SK-N-SH (cell line): Measurements from ENCODE around the gene ARPC2. TPM values are rescaled to one million over a fixed set of nuclear protein-coding genes. Genes with fewer than 3 reads are reported as not detected.

ENCODE experiments used
- CTCF ChIA-PET: fragments of 300-600, 350-600 bp; formaldehyde crosslinking; extraction: SDS; loops from one replicate; lab custom pipeline; 2021; lab: Yijun Ruan, JAX
- POLR2A ChIA-PET: fragments of 350-600 bp; sonication (Branson Sonifier 250); formaldehyde crosslinking; extraction: SDS; loops from one replicate; lab custom pipeline; 2020; ENCODE audit warnings: antibody characterized with exemption, inconsistent platforms; lab: Yijun Ruan, JAX
- DNase-seq: peaks from one replicate; pipeline ENCODE4 v3.0.0; 2012
- H2AFZ ChIP-seq: fragments of 200-600 bp; sonication (generic); 2 replicates; pipeline ENCODE4 v1.8.1; 2016; ENCODE audit warnings: antibody characterized with exemption, mild to moderate bottlenecking, low read depth
- H3F3A ChIP-seq: fragments of 200-600 bp; sonication (generic); replicated peaks from 2 replicates; pipeline ENCODE3; 2016; ENCODE audit warnings: antibody characterized with exemption, mild to moderate bottlenecking; ENCODE audit not compliant: insufficient read depth
- H3K27ac ChIP-seq, 2 experiments: fragments of 200-500 bp in 1 of 2; fragments of 200-600 bp in 1 of 2; sonication (Bioruptor generic) in 1 of 2; sonication (generic), shearing (Covaris generic) in 1 of 2; 2 replicates each; pipeline versions ENCODE4 v1.5.1 to v1.6.1; 2014 to 2016; ENCODE audit warnings: low read depth in 2 of 2, inconsistent platforms in 1 of 2, low read length in 1 of 2, mild to moderate bottlenecking in 1 of 2, mixed read lengths in 1 of 2
- H3K27me3 ChIP-seq: fragments of 200-600 bp; sonication (generic), shearing (Covaris generic); 2 replicates; pipeline ENCODE4 v1.6.1; 2016; ENCODE audit warnings: mixed run types; ENCODE audit not compliant: insufficient read depth
- H3K36me3 ChIP-seq, 2 experiments: fragments of 200-500 bp in 1 of 2; fragments of 200-600 bp in 1 of 2; sonication (Bioruptor generic) in 1 of 2; sonication (generic) in 1 of 2; replicated peaks in 1 of 2; 2 replicates each; pipeline versions ENCODE3 to v1.5.1; 2014 to 2016; ENCODE audit warnings: low read length in 1 of 2, mild to moderate bottlenecking in 1 of 2; ENCODE audit not compliant: insufficient read depth in 2 of 2, control insufficient read depth in 1 of 2
- H3K4me1 ChIP-seq, 2 experiments: fragments of 200-500 bp in 1 of 2; fragments of 200-600 bp in 1 of 2; sonication (Bioruptor generic) in 1 of 2; sonication (generic), shearing (Covaris generic) in 1 of 2; 2 replicates each; pipeline versions ENCODE4 v1.5.1 to v1.6.1; 2014 to 2016; ENCODE audit warnings: low read depth in 1 of 2, low read length in 1 of 2, mixed run types in 1 of 2; ENCODE audit not compliant: insufficient read depth in 2 of 2, control insufficient read depth in 1 of 2
- H3K4me2 ChIP-seq: fragments of 200-600 bp; sonication (generic), shearing (Covaris generic); 2 replicates; pipeline ENCODE4 v1.6.1; 2017; ENCODE audit warnings: mixed run types
- H3K4me3 ChIP-seq, 2 experiments: fragments of 200-500 bp in 1 of 2; fragments of 200-600 bp in 1 of 2; sonication (Bioruptor generic) in 1 of 2; sonication (generic), shearing (Covaris generic) in 1 of 2; 2 replicates each; pipeline versions ENCODE4 v1.5.1 to v1.8.1; 2014 to 2016; ENCODE audit warnings: low read depth in 2 of 2, inconsistent platforms in 1 of 2, low read length in 1 of 2, mild to moderate bottlenecking in 1 of 2, mixed read lengths in 1 of 2, moderate library complexity in 1 of 2
- H3K79me2 ChIP-seq: fragments of 200-600 bp; sonication (generic); 2 replicates; pipeline ENCODE4 v1.8.1; 2017; ENCODE audit warnings: mild to moderate bottlenecking; ENCODE audit not compliant: insufficient read depth
- H3K9ac ChIP-seq: fragments of 200-600 bp; sonication (generic); 2 replicates; pipeline ENCODE4 v1.6.1; 2017; ENCODE audit warnings: mixed run types
- H3K9me2 ChIP-seq: fragments of 200-600 bp; sonication (generic); 2 replicates; pipeline ENCODE4 v1.6.1; 2017; ENCODE audit warnings: mixed run types
- H3K9me3 ChIP-seq: fragments of 200-600 bp; sonication (generic); 2 replicates; pipeline ENCODE4 v1.6.1; 2017; ENCODE audit warnings: mixed run types, mild to moderate bottlenecking, moderate library complexity
- H4K20me1 ChIP-seq: fragments of 200-600 bp; sonication (generic); 2 replicates; pipeline ENCODE4 v1.6.1; 2017; ENCODE audit warnings: mild to moderate bottlenecking, mixed run types; ENCODE audit not compliant: insufficient read depth
- CHD2 ChIP-seq: fragments of 150-350 bp; IDR thresholded peaks from 2 replicates; pipeline ENCODE4 v1.6.1; 2018; ENCODE audit warnings: low read length; ENCODE audit not compliant: partially characterized antibody
- CTCF ChIP-seq: fragments of 200-600 bp; sonication (generic); IDR thresholded peaks from 2 replicates; pipeline ENCODE4 v1.6.1; 2017; ENCODE audit warnings: antibody characterized with exemption, mild to moderate bottlenecking, moderate library complexity
- ELF1 ChIP-seq: IDR thresholded peaks from 2 replicates; pipeline ENCODE4 v1.4.0; 2012
- EP300 ChIP-seq, 2 experiments: IDR thresholded peaks; 2 replicates each; pipeline versions ENCODE4 v1.4.0 to v1.6.1; 2012; ENCODE audit warnings: borderline replicate concordance in 1 of 2, low read depth in 1 of 2, low read length in 1 of 2
- EZH2phosphoT487 ChIP-seq: fragments of 200-600 bp; sonication (generic); IDR thresholded peaks from 2 replicates; pipeline ENCODE4 v1.6.1; 2017; ENCODE audit warnings: low read depth, mixed run types, mild to moderate bottlenecking, antibody characterized with exemption, moderate library complexity, borderline replicate concordance
- FOSL2 ChIP-seq: IDR thresholded peaks from 2 replicates; pipeline ENCODE4 v1.4.0; 2012; ENCODE audit warnings: low read depth, mild to moderate bottlenecking, moderate library complexity, borderline replicate concordance
- FOXJ3 ChIP-seq: sonication (generic); formaldehyde crosslinking; IDR thresholded peaks from 2 replicates; pipeline ENCODE4 v1.5.1; 2020; ENCODE audit warnings: mild to moderate bottlenecking, missing genetic modification reagents
- JUND ChIP-seq: IDR thresholded peaks from 2 replicates; pipeline ENCODE4 v1.4.0; 2012
- MAX ChIP-seq: IDR thresholded peaks from 2 replicates; pipeline ENCODE4 v1.4.0; 2012; ENCODE audit warnings: low read depth
- MXI1 ChIP-seq: IDR thresholded peaks from 2 replicates; pipeline ENCODE4 v1.6.1; 2012; ENCODE audit warnings: mild to moderate bottlenecking, low read depth, low read length, improper control_type of control experiment
- NRF1 ChIP-seq: IDR thresholded peaks from 2 replicates; pipeline ENCODE4 v1.6.1; 2012; ENCODE audit warnings: low read depth, mild to moderate bottlenecking, low read length
- PBX3 ChIP-seq: IDR thresholded peaks from 2 replicates; pipeline ENCODE4; 2012
- POLR2AphosphoS5 ChIP-seq: IDR thresholded peaks from 2 replicates; pipeline ENCODE4 v1.6.1; 2012; ENCODE audit warnings: low read depth, low read length
- RCOR1 ChIP-seq: fragments of 150-350 bp; IDR thresholded peaks from 2 replicates; pipeline ENCODE4 v1.6.1; 2017; ENCODE audit warnings: antibody characterized with exemption, low read length
- RFX5 ChIP-seq: IDR thresholded peaks from 2 replicates; pipeline ENCODE4 v1.6.1; 2012; ENCODE audit warnings: mild to moderate bottlenecking, improper control_type of control experiment, low read length
- SIN3A ChIP-seq: IDR thresholded peaks from 2 replicates; pipeline ENCODE4 v1.6.1; 2012; ENCODE audit warnings: low read depth, mild to moderate bottlenecking, low read length, moderate library complexity, borderline replicate concordance
- TAF1 ChIP-seq: IDR thresholded peaks from 2 replicates; pipeline ENCODE4 v1.6.1; 2012; ENCODE audit warnings: low read depth, mild to moderate bottlenecking, low read length, moderate library complexity, borderline replicate concordance
- USF2 ChIP-seq: fragments of 150-350 bp; IDR thresholded peaks from 2 replicates; pipeline ENCODE4 v1.6.1; 2017; ENCODE audit warnings: antibody characterized with exemption, low read length, low read depth, borderline replicate concordance
- YY1 ChIP-seq: IDR thresholded peaks from 2 replicates; pipeline ENCODE4 v1.4.0; 2012; ENCODE audit warnings: low read depth, mild to moderate bottlenecking
- ZBTB33 ChIP-seq: IDR thresholded peaks from 2 replicates; pipeline ENCODE4 v1.4.0; 2012; ENCODE audit warnings: low read depth, borderline replicate concordance
- WGBS: methylation state at CpG from one replicate; pipeline ENCODE4 v1.1.6; 2017; ENCODE audit warnings: low lambda C conversion rate; 5-methylcytosine and 5-hydroxymethylcytosine counted together
- polyA plus RNA-seq, 3 experiments: library from polyadenylated mRNA; depleted of rRNA; stranded (reverse); fragments of >200 nt; gene quantifications; 2 replicates each; pipeline ENCODE4 v1.2.3, GENCODE V29; 2012

The ARPC2 gene
- polyA plus RNA-seq, 1 of the 3 experiments (the other 2 are of a cell fraction): 319 TPM

GRCh38 chr2:218293715-218294429 is 76.9 kb downstream of the ARPC2 start:
- H4K20me1 ChIP-seq: no peaks in the 10 kb centered on the region
- POLR2A ChIA-PET: no interaction called here
- H3K27ac ChIP-seq: no peak overlapping the region

More at GRCh38 chr2:218293715-218294429, 76.9 kb downstream of the ARPC2 start:
- Histone ChIP-seq H3K36me3 (no peaks in the 10 kb centered on the region), H3K4me2 (no peak overlapping the region), H3K79me2 (no peaks in the 10 kb centered on the region), H3K9me3 (no peaks in the 10 kb centered on the region), H2AFZ (no peak overlapping the region), H3K9ac (no peak overlapping the region), H3K4me1 (peaks cover 0 to 5% of the 10 kb centered on the region in 2 experiments; a peak in 1 of 4 replicates), H3F3A (no peaks in the 10 kb centered on the region), H3K4me3 (no peak overlapping the region), H3K9me2 (no peaks in the 10 kb centered on the region), H3K27me3 (no peaks in the 10 kb centered on the region)
- TF ChIP-seq POLR2AphosphoS5 (no peak), YY1 (no peak), USF2 (no peak), PBX3 (no peak), NRF1 (no peak), RFX5 (no peak), ELF1 (no peak), RCOR1 (no peak), MAX (no peak), ZBTB33 (no peak), TAF1 (no peak), EZH2phosphoT487 (no peak), MXI1 (no peak), CHD2 (no peak), CTCF (no peak), SIN3A (no peak), JUND (no peak), FOXJ3 (no peak), FOSL2 (no peak), EP300 (IDR thresholded peaks at IDR 0.05; ENCODE audit: borderline replicate concordance in 1 of 2, low read depth in 1 of 2, low read length in 1 of 2) (no peak)
- no peak for DNase-seq
- WGBS: 67% methylated on average over 5 of the region's 5 CpGs
- CTCF ChIA-PET: no interaction called here
